Measurements from ENCODE around the gene TLN1. TPM values are rescaled to one million over a fixed set of nuclear protein-coding genes. Genes with fewer than 3 reads are reported as not detected.

Gene TLN1
- total RNA-seq, 4 donors from 2014 or later = 106 to 256 (median 186) TPM

GRCh38 chr9:35729101-35729500, 2.9 kb downstream of the TLN1 start:
- TF ChIP-seq POLR2A (IDR thresholded peaks at IDR 0.05) = no peak
- TF ChIP-seq, protein P1, sequence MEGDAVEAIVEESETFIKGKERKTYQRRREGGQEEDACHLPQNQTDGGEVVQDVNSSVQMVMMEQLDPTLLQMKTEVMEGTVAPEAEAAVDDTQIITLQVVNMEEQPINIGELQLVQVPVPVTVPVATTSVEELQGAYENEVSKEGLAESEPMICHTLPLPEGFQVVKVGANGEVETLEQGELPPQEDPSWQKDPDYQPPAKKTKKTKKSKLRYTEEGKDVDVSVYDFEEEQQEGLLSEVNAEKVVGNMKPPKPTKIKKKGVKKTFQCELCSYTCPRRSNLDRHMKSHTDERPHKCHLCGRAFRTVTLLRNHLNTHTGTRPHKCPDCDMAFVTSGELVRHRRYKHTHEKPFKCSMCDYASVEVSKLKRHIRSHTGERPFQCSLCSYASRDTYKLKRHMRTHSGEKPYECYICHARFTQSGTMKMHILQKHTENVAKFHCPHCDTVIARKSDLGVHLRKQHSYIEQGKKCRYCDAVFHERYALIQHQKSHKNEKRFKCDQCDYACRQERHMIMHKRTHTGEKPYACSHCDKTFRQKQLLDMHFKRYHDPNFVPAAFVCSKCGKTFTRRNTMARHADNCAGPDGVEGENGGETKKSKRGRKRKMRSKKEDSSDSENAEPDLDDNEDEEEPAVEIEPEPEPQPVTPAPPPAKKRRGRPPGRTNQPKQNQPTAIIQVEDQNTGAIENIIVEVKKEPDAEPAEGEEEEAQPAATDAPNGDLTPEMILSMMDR (IDR thresholded peaks at IDR 0.05 in 4 of 5, conservative IDR thresholded peaks at IDR 0.05 in 1 of 5) = no peak
- no peak for ATAC-seq
- intact Hi-C loops (cut with DNase I; ENCODE audit: low total_unique reads) = no loop called here

GRCh38 chr9:35728041-35728971, 3.7 kb downstream of the TLN1 start:
- H3K4me3 ChIP-seq = peak overlapping the region in 3 of 4 donors; percentile 26 to 43 (median 40)
- intact Hi-C loops (cut with DNase I; ENCODE audit: low total_unique reads) (no loop called here), in situ Hi-C loops (cut with MboI; ENCODE audit: low sequenced_read_pairs in 4 of 4) (loop anchor here in 2 of 4 donors (10.0 to 25.0 kb wide), 2 partner anchors 64 to 241 kb away; partner anchors contain the start of genes ARHGEF39 (in 1 of the 2) and RUSC2 (in 1 of the 2))
- DNase-seq (peak; percentile 67 to 82), ATAC-seq (peak; percentile 25 to 26)
- peaks cover 0 to 24% of the 10 kb centered on the region in 2 donors for H3K36me3 ChIP-seq
- peak overlapping the region; percentile 62 to 98 (median 88) for H3K27ac ChIP-seq
- peak; percentile 47 to 50 for TF ChIP-seq POLR2A (IDR thresholded peaks at IDR 0.05)
- TF ChIP-seq, protein P1 (IDR thresholded peaks at IDR 0.05 in 4 of 5, conservative IDR thresholded peaks at IDR 0.05 in 1 of 5) = no peak
- H3K9me3 ChIP-seq = no peaks in the 10 kb centered on the region
- peaks cover 44 to 54% of the 10 kb centered on the region in 2 donors for H3K4me1 ChIP-seq
- no peaks in the 10 kb centered on the region for H3K27me3 ChIP-seq

More at GRCh38 chr9:35729101-35729500, 2.9 kb downstream of the TLN1 start:
- DNase-seq = no peak
- peaks cover 51 to 62% of the 10 kb centered on the region in 2 donors for H3K4me1 ChIP-seq
- H3K9me3 ChIP-seq = no peaks in the 10 kb centered on the region
- H3K27me3 ChIP-seq = no peaks in the 10 kb centered on the region
- peak overlapping the region; percentile 21 to 40 (median 26) for H3K4me3 ChIP-seq
- in situ Hi-C loops (cut with MboI; ENCODE audit: low sequenced_read_pairs in 4 of 4) = loop anchor here in 2 of 4 donors (10.0 to 25.0 kb wide), 2 partner anchors 64 to 242 kb away; partner anchors contain the start of genes ARHGEF39 (in 1 of the 2) and RUSC2 (in 1 of the 2)
- peaks cover 0 to 22% of the 10 kb centered on the region in 2 donors for H3K36me3 ChIP-seq
- peak overlapping the region; percentile 88 to 98 (median 92) for H3K27ac ChIP-seq

GRCh38 chr9:35727676-35728040, 4.3 kb downstream of the TLN1 start:
- no peak for ATAC-seq
- Histone ChIP-seq H3K36me3 (peaks cover 0 to 30% of the 10 kb centered on the region in 2 donors), H3K4me3 (peak overlapping the region in 2 of 4 donors; percentile 26 to 43), H3K9me3 (no peaks in the 10 kb centered on the region), H3K27me3 (no peaks in the 10 kb centered on the region), H3K4me1 (peaks cover 40 to 50% of the 10 kb centered on the region in 2 donors), H3K27ac (peak overlapping the region; percentile 62 to 98 (median 88))
- TF ChIP-seq, protein P1 (IDR thresholded peaks at IDR 0.05 in 4 of 5, conservative IDR thresholded peaks at IDR 0.05 in 1 of 5) = no peak
- no peak for TF ChIP-seq POLR2A (IDR thresholded peaks at IDR 0.05)
- no peak for DNase-seq
- in situ Hi-C loops (cut with MboI; ENCODE audit: low sequenced_read_pairs in 4 of 4) (loop anchor here in 2 of 4 donors (10.0 to 25.0 kb wide), 2 partner anchors 63 to 240 kb away; partner anchors contain the start of genes ARHGEF39 (in 1 of the 2) and RUSC2 (in 1 of the 2)), intact Hi-C loops (cut with DNase I; ENCODE audit: low total_unique reads) (no loop called here)

GRCh38 chr9:35726931-35727330, 5.1 kb downstream of the TLN1 start:
- H3K27ac ChIP-seq = peak overlapping the region; percentile 62 to 98 (median 88)
- no peak for DNase-seq

More at GRCh38 chr9:35726931-35727330, 5.1 kb downstream of the TLN1 start:
- intact Hi-C loops (cut with DNase I; ENCODE audit: low total_unique reads) (no loop called here), in situ Hi-C loops (cut with MboI; ENCODE audit: low sequenced_read_pairs in 4 of 4) (loop anchor here in 2 of 4 donors (10.0 to 25.0 kb wide), 2 partner anchors 62 to 240 kb away; partner anchors contain the start of genes ARHGEF39 (in 1 of the 2) and RUSC2 (in 1 of the 2))
- Histone ChIP-seq H3K4me1 (peaks cover 40 to 50% of the 10 kb centered on the region in 2 donors), H3K27me3 (no peaks in the 10 kb centered on the region), H3K36me3 (peaks cover 0 to 38% of the 10 kb centered on the region in 2 donors), H3K4me3 (no peak overlapping the region), H3K9me3 (no peaks in the 10 kb centered on the region)
- TF ChIP-seq POLR2A (IDR thresholded peaks at IDR 0.05) = no peak
- TF ChIP-seq, protein P1 (IDR thresholded peaks at IDR 0.05 in 4 of 5, conservative IDR thresholded peaks at IDR 0.05 in 1 of 5) = no peak
- no peak for ATAC-seq

Data from gastrocnemius medialis (tissue), 4 donors.